Measurements from ENCODE around the gene ARHGEF4. TPM values are rescaled to one million over a fixed set of nuclear protein-coding genes. Genes with fewer than 3 reads are reported as not detected.

ARHGEF4 gene
- total RNA-seq, 4 donors from 2014 or later: 108 to 378 (median 134) TPM

- no peak for DNase-seq (ENCODE audit: low spot score in 2 of 2)
- Histone ChIP-seq H3K27ac (no peak overlapping the region), H3K36me3 (no peaks in the 10 kb centered on the region), H3K9me3 (no peaks in the 10 kb centered on the region), H3K4me1 (peaks cover 3% of the 10 kb centered on the region), H3K4me3 (no peak overlapping the region), H3K27me3 (peaks cover 11% of the 10 kb centered on the region)
- WGBS: 84% methylated on average over 6 of the region's 19 CpGs
- TF ChIP-seq POLR2A (IDR thresholded peaks at IDR 0.05): no peak
- TF ChIP-seq CTCF (IDR thresholded peaks at IDR 0.05): no peak
Measured at GRCh38 chr2:130847776-130848525, 11.2 kb downstream of the ARHGEF4 start.

GRCh38 chr2:130848526-130849210 is 12.0 kb downstream of the ARHGEF4 start:
- H3K36me3 ChIP-seq: no peaks in the 10 kb centered on the region
- H3K27ac ChIP-seq: no peak overlapping the region
- H3K4me3 ChIP-seq: no peak overlapping the region
- H3K4me1 ChIP-seq: peaks cover 3% of the 10 kb centered on the region
- no peak for DNase-seq (ENCODE audit: low spot score in 2 of 2)
- H3K27me3 ChIP-seq: peaks cover 5% of the 10 kb centered on the region
- no peaks in the 10 kb centered on the region for H3K9me3 ChIP-seq
- TF ChIP-seq POLR2A (IDR thresholded peaks at IDR 0.05) (no peak), CTCF (IDR thresholded peaks at IDR 0.05) (no peak), EP300 (IDR thresholded peaks at IDR 0.05) (no peak), POLR2AphosphoS5 (IDR thresholded peaks at IDR 0.05) (no peak)
- 80% methylated on average over 6 of the region's 12 CpGs for WGBS

GRCh38 chr2:130849896-130850787 is 13.4 kb downstream of the ARHGEF4 start:
- 58% methylated on average over 8 of the region's 10 CpGs for WGBS
- no peak for DNase-seq (ENCODE audit: low spot score in 2 of 2)
- TF ChIP-seq CTCF (IDR thresholded peaks at IDR 0.05) (no peak), POLR2AphosphoS5 (IDR thresholded peaks at IDR 0.05) (no peak), POLR2A (IDR thresholded peaks at IDR 0.05) (no peak), EP300 (IDR thresholded peaks at IDR 0.05) (no peak)
- Histone ChIP-seq H3K4me1 (peaks cover 3% of the 10 kb centered on the region), H3K9me3 (no peaks in the 10 kb centered on the region), H3K4me3 (no peak overlapping the region), H3K27me3 (no peaks in the 10 kb centered on the region), H3K27ac (no peak overlapping the region), H3K36me3 (no peaks in the 10 kb centered on the region)

- WGBS: 76% methylated on average over 19 of the region's 26 CpGs
- no peak overlapping the region for H3K27ac ChIP-seq
- no peaks in the 10 kb centered on the region for H3K9me3 ChIP-seq
- TF ChIP-seq POLR2A (IDR thresholded peaks at IDR 0.05) (no peak), POLR2AphosphoS5 (IDR thresholded peaks at IDR 0.05) (no peak), CTCF (IDR thresholded peaks at IDR 0.05) (no peak), EP300 (IDR thresholded peaks at IDR 0.05) (no peak)
- H3K27me3 ChIP-seq: no peaks in the 10 kb centered on the region
- H3K4me3 ChIP-seq: no peak overlapping the region
- H3K36me3 ChIP-seq: no peaks in the 10 kb centered on the region
- no peak for DNase-seq (ENCODE audit: low spot score in 2 of 2)
- H3K4me1 ChIP-seq: peaks cover 3% of the 10 kb centered on the region
Measured at GRCh38 chr2:130850788-130851623, 14.3 kb downstream of the ARHGEF4 start.

Data from suprapubic skin (tissue), 4 donors.